Activated T-helper 2 cell treated with anti-CD3 and anti-CD28 coated beads, Interferon-gamma antibody, Interleukin-2, Interleukin-4, amounts not matched to agents 10 μg/mL and 5 μg/mL and 100 μg/mL, durations not matched to agents 14 hours and 24 hours and 36 hours (primary cell): ENCODE results near the gene SPECC1. TPM values are rescaled to one million over a fixed set of nuclear protein-coding genes. Genes with fewer than 3 reads are reported as not detected.
"Not testable (repeated sequence)": the region's sequence is repeated elsewhere in the genome, so short reads cannot be mapped to it uniquely, and the experiment has no call there.

Source experiments
- DNase-seq: peaks from one replicate; pipeline ENCODE4 v3.0.0; 2021; ENCODE audit warnings: low spot score
- H3K27ac Mint-ChIP-seq: one replicate; pipeline ENCODE4 v1.8.0; 2021; ENCODE audit warnings: mixed read lengths
- H3K27me3 Mint-ChIP-seq: one replicate; pipeline ENCODE4 v1.8.0; 2021; ENCODE audit warnings: low read depth, mixed read lengths
- H3K36me3 Mint-ChIP-seq: one replicate; pipeline ENCODE4 v1.8.0; 2021; ENCODE audit warnings: low read depth, mixed read lengths
- H3K4me1 Mint-ChIP-seq: one replicate; pipeline ENCODE4 v1.8.0; 2021; ENCODE audit warnings: low read depth, mixed read lengths
- H3K4me3 Mint-ChIP-seq: one replicate; pipeline ENCODE4 v1.8.0; 2021; ENCODE audit warnings: low read depth, mild to moderate bottlenecking, moderate library complexity, mixed read lengths
- H3K9me3 Mint-ChIP-seq: one replicate; pipeline ENCODE4 v1.8.0; 2021; ENCODE audit warnings: mixed read lengths
- intact Hi-C: fragments of 100-400 bp; cut with micrococcal nuclease; formaldehyde crosslinking; loops from one replicate; pipeline ENCODE4 v1.15.1; 2023
- total RNA-seq: library from RNA; stranded (reverse); gene quantifications from 2 replicates; pipeline ENCODE4 v1.2.3, GENCODE V29; 2022

Gene SPECC1
- total RNA-seq, 1 donor from 2014 or later, result 6.8 TPM

DNA sequence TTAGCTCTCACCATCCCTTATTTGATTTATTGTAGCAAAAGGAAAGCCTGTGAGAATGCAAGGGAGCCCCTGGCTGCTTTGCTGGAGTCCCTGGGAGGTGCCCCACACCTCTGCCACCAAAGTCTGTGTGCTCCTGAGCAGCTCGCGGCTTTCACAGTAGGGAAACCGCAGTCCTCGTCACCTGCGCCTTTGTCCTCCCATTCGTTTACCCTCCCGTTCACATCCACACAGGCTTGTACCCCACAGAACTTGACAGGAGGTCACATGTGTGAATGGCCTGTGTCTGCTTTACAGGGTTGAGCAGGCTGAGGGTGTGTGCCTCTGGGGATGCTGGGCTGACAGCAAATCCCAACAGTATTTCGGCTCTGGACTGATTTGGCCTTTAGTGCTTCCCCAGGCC is 305.7 kb downstream of the SPECC1 start:
- Mint-ChIP-seq H3K27me3 (no peaks in the 10 kb centered on the region), H3K9me3 (no peaks in the 10 kb centered on the region), H3K4me3 (no peak overlapping the region), H3K27ac (no peak overlapping the region), H3K36me3 (no peaks in the 10 kb centered on the region), H3K4me1 (no peaks in the 10 kb centered on the region)
- intact Hi-C loops, result no loop called here
- DNase-seq, result no peak

- H3K4me1 Mint-ChIP-seq, result no peaks in the 10 kb centered on the region
- H3K9me3 Mint-ChIP-seq, result no peaks in the 10 kb centered on the region
- no peak for DNase-seq
- intact Hi-C loops, result no loop called here
- H3K27me3 Mint-ChIP-seq, result no peaks in the 10 kb centered on the region
- no peaks in the 10 kb centered on the region for H3K36me3 Mint-ChIP-seq
- no peak overlapping the region for H3K4me3 Mint-ChIP-seq
- no peak overlapping the region for H3K27ac Mint-ChIP-seq
These were observed 306.2 kb downstream of the SPECC1 start for GRCh38 chr17:20315311-20315710.

DNA sequence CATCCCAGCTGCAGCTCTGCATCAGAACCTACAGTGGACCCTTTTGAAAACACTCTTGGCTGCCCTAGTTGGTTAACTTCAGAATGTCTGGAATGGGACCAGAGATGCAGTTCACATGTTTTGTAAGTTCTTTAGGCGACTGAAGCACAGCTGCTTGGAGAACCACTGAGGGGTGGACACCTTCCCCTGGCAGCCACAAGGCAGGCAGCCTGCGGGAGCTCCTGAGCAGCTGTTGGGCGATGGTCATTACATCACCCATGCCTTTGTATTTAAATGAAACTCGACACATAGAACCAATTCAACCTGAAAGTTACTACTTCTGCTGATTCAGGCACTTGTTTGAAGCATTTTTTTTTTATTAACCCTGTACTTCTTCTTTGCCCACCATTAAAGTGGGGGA is 306.7 kb downstream of the SPECC1 start:
- intact Hi-C loops, result no loop called here
- Mint-ChIP-seq H3K36me3 (no peaks in the 10 kb centered on the region), H3K4me1 (peaks cover under 1% of the 10 kb centered on the region), H3K27me3 (no peaks in the 10 kb centered on the region), H3K4me3 (no peak overlapping the region), H3K9me3 (no peaks in the 10 kb centered on the region), H3K27ac (no peak overlapping the region)
- no peak for DNase-seq

- intact Hi-C loops, result loop anchor here (1.0 to 2.0 kb wide), 2 partner anchors 94 to 200 kb away; no protein-coding TSS in a partner anchor
- not testable (repeated sequence) for H3K9me3 Mint-ChIP-seq, H3K36me3 Mint-ChIP-seq, H3K4me1 Mint-ChIP-seq, H3K27me3 Mint-ChIP-seq
- DNase-seq, result peak; percentile 81
- Mint-ChIP-seq H3K27ac (peak overlapping the region; percentile 49), H3K4me3 (peak overlapping the region; percentile 17)
These were observed 311.5 kb downstream of the SPECC1 start for GRCh38 chr17:20320535-20321229.

- not testable (repeated sequence) for DNase-seq, H3K36me3 Mint-ChIP-seq, H3K4me1 Mint-ChIP-seq, H3K9me3 Mint-ChIP-seq, H3K27ac Mint-ChIP-seq, H3K4me3 Mint-ChIP-seq, H3K27me3 Mint-ChIP-seq
- intact Hi-C loops, result loop anchor here (2.0 kb wide), 1 partner anchor 201 kb away; no protein-coding TSS in a partner anchor
These were observed 312.2 kb downstream of the SPECC1 start for GRCh38 chr17:20321357-20321756.

DNA sequence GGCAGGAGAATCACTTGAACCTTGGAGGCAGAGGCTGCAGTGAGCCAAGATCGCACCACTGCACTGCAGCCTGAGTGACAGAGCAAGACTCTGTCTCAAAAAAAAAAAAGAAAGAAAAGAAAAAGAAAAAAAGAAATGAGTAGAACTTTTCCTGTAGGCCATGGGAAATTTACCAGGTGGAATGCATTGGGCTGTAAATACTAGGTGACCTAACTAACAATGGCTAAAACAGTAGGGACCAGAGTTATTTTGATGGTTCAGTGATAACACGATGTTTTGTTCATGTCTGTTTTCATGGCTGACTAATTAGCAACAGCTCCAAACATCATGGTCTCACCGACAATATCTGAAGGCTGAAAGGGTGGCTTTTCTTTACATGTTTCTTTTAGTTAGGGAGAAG is 318.6 kb downstream of the SPECC1 start:
- H3K4me1 Mint-ChIP-seq, H3K36me3 Mint-ChIP-seq, H3K4me3 Mint-ChIP-seq, H3K27ac Mint-ChIP-seq, H3K27me3 Mint-ChIP-seq, H3K9me3 Mint-ChIP-seq, intact Hi-C loops, DNase-seq: not testable (repeated sequence)

- H3K4me1 Mint-ChIP-seq, H3K4me3 Mint-ChIP-seq, H3K27me3 Mint-ChIP-seq, H3K9me3 Mint-ChIP-seq, H3K36me3 Mint-ChIP-seq, H3K27ac Mint-ChIP-seq, DNase-seq, intact Hi-C loops: not testable (repeated sequence)
These were observed 342.2 kb downstream of the SPECC1 start for GRCh38 chr17:20351405-20351804.

- H3K27ac Mint-ChIP-seq, H3K27me3 Mint-ChIP-seq, H3K36me3 Mint-ChIP-seq, H3K4me3 Mint-ChIP-seq, intact Hi-C loops, DNase-seq, H3K9me3 Mint-ChIP-seq, H3K4me1 Mint-ChIP-seq: not testable (repeated sequence)
These were observed 343.4 kb downstream of the SPECC1 start for GRCh38 chr17:20352567-20352966.

DNA sequence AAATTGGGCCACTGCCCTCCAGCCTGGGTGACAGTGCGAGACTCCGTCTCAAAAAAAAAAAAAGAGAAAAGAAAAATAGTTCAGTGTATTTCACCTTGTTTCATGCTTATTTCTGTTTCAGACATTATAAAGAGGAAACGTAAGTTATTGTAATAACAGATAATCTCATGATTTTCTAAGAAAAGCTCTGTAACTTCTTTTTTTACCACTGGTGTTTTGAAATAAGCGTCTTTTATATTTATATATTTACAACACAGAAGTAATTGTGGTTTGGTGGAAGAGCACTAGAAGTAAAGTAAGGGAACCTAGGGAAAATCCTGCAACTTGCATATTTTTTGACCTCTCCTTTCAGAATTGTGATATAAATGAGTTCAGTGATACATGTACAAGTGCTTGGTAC is 354.7 kb downstream of the SPECC1 start:
- H3K4me1 Mint-ChIP-seq, intact Hi-C loops, DNase-seq, H3K36me3 Mint-ChIP-seq, H3K9me3 Mint-ChIP-seq, H3K4me3 Mint-ChIP-seq, H3K27ac Mint-ChIP-seq, H3K27me3 Mint-ChIP-seq: not testable (repeated sequence)

Other genes starting within 250 kb of the SPECC1 start
- 12.3 and 13.1 TPM in 2 replicates for gene ULK2, start 141.4 kb upstream of the SPECC1 start, total RNA-seq
- 36.3 and 38.4 TPM in 2 replicates for gene AKAP10, start 31.5 kb upstream of the SPECC1 start, total RNA-seq